GM18873 (cell line): ENCODE results near the gene CNTNAP2.

ENCODE experiments used
- ATAC-seq: cut with Tn5 transposase; IDR thresholded peaks from one replicate; pipeline ENCODE4 v1.9.1; 2021; ENCODE audit warnings: mild to moderate bottlenecking, moderate library complexity, moderate number of reproducible peaks; ENCODE audit not compliant: unreplicated experiment, low FRiP score

Gene CNTNAP2

GRCh38 chr7:146411975-146412374 lies 295.4 kb downstream of the CNTNAP2 start:
- no peak for ATAC-seq

GRCh38 chr7:146412781-146413180 lies 296.2 kb downstream of the CNTNAP2 start:
- ATAC-seq: no peak

GRCh38 chr7:146414373-146414772 lies 297.8 kb downstream of the CNTNAP2 start:
- no peak for ATAC-seq

GRCh38 chr7:146414937-146415336 lies 298.3 kb downstream of the CNTNAP2 start:
- no peak for ATAC-seq

- ATAC-seq: no peak
Observed at GRCh38 chr7:146417176-146417575, 300.6 kb downstream of the CNTNAP2 start.

- no peak for ATAC-seq
Observed at GRCh38 chr7:146423446-146423845, 306.8 kb downstream of the CNTNAP2 start.

- no peak for ATAC-seq
Observed at GRCh38 chr7:146424084-146424483, 307.5 kb downstream of the CNTNAP2 start.

GRCh38 chr7:146433501-146433900 lies 316.9 kb downstream of the CNTNAP2 start:
- no peak for ATAC-seq

GRCh38 chr7:146443102-146443501 lies 326.5 kb downstream of the CNTNAP2 start:
- no peak for ATAC-seq

- no peak for ATAC-seq
Observed at GRCh38 chr7:146449625-146450024, 333.0 kb downstream of the CNTNAP2 start.

GRCh38 chr7:146455091-146455655 lies 338.6 kb downstream of the CNTNAP2 start:
- no peak for ATAC-seq

- ATAC-seq: no peak
Observed at GRCh38 chr7:146479040-146479439, 362.4 kb downstream of the CNTNAP2 start.

GRCh38 chr7:146486519-146486918 lies 369.9 kb downstream of the CNTNAP2 start:
- ATAC-seq: no peak

- no peak for ATAC-seq
Observed at GRCh38 chr7:146492017-146492416, 375.4 kb downstream of the CNTNAP2 start.

- ATAC-seq: no peak
Observed at GRCh38 chr7:146494952-146495596, 378.5 kb downstream of the CNTNAP2 start.

- ATAC-seq: no peak
Observed at GRCh38 chr7:146496657-146497056, 380.1 kb downstream of the CNTNAP2 start.

- no peak for ATAC-seq
Observed at GRCh38 chr7:146499970-146500369, 383.4 kb downstream of the CNTNAP2 start.

GRCh38 chr7:146503844-146504243 lies 387.2 kb downstream of the CNTNAP2 start:
- ATAC-seq: no peak

GRCh38 chr7:146510088-146510680 lies 393.6 kb downstream of the CNTNAP2 start:
- no peak for ATAC-seq

GRCh38 chr7:146514304-146514703 lies 397.7 kb downstream of the CNTNAP2 start:
- no peak for ATAC-seq

GRCh38 chr7:146528581-146528980 lies 412.0 kb downstream of the CNTNAP2 start:
- ATAC-seq: no peak

GRCh38 chr7:146539836-146540235 lies 423.2 kb downstream of the CNTNAP2 start:
- ATAC-seq: no peak
